ENCODE data around the gene CHP1. TPM values are rescaled to one million over a fixed set of nuclear protein-coding genes. Genes with fewer than 3 reads are reported as not detected.
"Not testable (repeated sequence)": the region's sequence is repeated elsewhere in the genome, so short reads cannot be mapped to it uniquely, and the experiment has no call there.

The CHP1 gene
- total RNA-seq, 1 experiment from 2014 or later, result 67.1 TPM

DNA sequence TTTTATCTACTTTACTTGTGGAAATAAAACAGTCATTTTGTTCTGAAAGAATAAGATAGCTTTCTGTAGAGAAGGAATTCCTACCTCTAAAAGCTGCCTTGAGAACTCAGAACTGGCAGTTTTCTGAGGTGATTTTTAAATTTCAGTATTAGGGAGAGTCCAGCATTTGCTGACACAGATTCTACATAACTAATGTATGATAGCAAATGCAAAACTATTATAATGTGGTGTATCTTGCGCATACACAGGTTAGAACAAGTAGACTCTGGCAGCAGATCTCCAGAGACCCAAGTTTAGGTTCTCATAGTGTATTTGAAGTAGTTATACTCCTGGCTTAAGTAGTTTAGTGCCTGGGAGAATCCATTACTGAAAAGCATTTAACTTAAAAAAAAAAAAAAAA lies 70.5 kb downstream of the CHP1 start:
- Mint-ChIP-seq H3K27me3 (ENCODE audit: unreplicated experiment) (no peaks in the 10 kb centered on the region), H3K9me3 (ENCODE audit: low read depth, unreplicated experiment) (no peaks in the 10 kb centered on the region), H3K27ac (ENCODE audit: unreplicated experiment) (no peak overlapping the region), H3K36me3 (ENCODE audit: insufficient read depth, unreplicated experiment) (no peaks in the 10 kb centered on the region), H3K4me1 (ENCODE audit: low read depth, unreplicated experiment) (no peaks in the 10 kb centered on the region), H3K4me3 (ENCODE audit: low read depth, unreplicated experiment) (no peak overlapping the region)
- CTCF ChIA-PET, result no interaction called here
- DNase-seq, result no peak
- intact Hi-C loops (cut with micrococcal nuclease; ENCODE audit: unreplicated experiment), result no loop called here
- no peak for TF ChIP-seq CTCF (IDR thresholded peaks at IDR 0.05; ENCODE audit: unreplicated experiment)
- no TSS peak for BruUV-seq (replicated peaks)

DNA sequence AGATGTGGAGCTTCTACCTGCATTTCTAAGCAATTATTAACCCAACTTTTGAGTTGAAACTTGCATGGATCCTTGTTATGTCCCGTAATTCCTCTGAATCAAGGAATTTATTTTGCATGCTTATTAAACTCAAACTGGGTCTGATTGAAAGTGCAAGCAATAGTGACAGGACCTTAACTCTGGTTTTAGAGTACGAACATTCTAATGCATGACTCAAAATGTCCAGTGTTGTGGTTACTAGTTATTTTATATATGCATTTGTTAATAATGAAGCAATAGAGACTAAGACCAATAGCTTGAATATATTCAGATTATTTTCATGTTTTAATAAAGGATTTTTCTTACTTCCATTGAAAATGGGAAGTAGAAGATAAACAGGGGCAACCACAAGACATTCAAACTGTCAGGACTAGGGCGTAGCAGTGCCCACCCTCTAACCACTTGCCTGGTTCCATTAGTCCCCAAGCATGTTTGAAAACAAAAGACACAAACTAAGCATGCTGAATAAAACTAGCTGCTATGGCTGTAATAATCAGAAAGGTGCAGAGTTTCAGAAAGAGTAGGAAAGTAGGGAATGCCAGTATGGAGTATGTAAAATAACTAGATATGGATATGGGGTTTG lies 73.2 kb downstream of the CHP1 start:
- DNase-seq, result no peak
- Mint-ChIP-seq H3K9me3 (ENCODE audit: low read depth, unreplicated experiment) (no peaks in the 10 kb centered on the region), H3K27me3 (ENCODE audit: unreplicated experiment) (no peaks in the 10 kb centered on the region), H3K4me1 (ENCODE audit: low read depth, unreplicated experiment) (no peaks in the 10 kb centered on the region), H3K36me3 (ENCODE audit: insufficient read depth, unreplicated experiment) (no peaks in the 10 kb centered on the region), H3K27ac (ENCODE audit: unreplicated experiment) (no peak overlapping the region), H3K4me3 (ENCODE audit: low read depth, unreplicated experiment) (no peak overlapping the region)
- CTCF ChIA-PET, result no interaction called here
- BruUV-seq (replicated peaks), result no TSS peak
- intact Hi-C loops (cut with micrococcal nuclease; ENCODE audit: unreplicated experiment), result no loop called here
- TF ChIP-seq CTCF (IDR thresholded peaks at IDR 0.05; ENCODE audit: unreplicated experiment), result no peak

DNA sequence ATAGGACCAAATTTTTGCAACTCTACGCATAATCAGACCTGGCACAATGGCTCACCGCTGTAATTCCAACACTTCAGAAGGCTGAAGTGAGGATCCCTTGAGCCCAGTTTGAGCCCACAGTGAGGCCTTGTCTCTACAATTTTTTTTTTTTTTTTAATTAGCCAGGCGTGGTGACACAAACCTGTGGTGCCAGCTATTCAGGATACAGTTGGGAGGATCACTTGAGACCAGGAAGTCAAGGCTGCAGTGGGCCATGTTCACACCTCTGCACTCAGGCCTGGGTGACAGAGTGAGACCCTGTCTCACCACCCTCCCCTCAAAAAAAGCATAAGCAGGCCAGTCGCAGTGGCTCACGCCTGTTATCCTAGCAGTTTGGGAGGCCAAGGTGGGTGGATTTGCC lies 76.6 kb downstream of the CHP1 start:
- no peak overlapping the region for H3K27ac Mint-ChIP-seq (ENCODE audit: unreplicated experiment)
- DNase-seq, result no peak
- no TSS peak for BruUV-seq (replicated peaks)
- no peaks in the 10 kb centered on the region for H3K9me3 Mint-ChIP-seq (ENCODE audit: low read depth, unreplicated experiment)
- CTCF ChIA-PET, result no interaction called here
- intact Hi-C loops (cut with micrococcal nuclease; ENCODE audit: unreplicated experiment), result no loop called here
- H3K36me3 Mint-ChIP-seq (ENCODE audit: insufficient read depth, unreplicated experiment), result peaks cover 5% of the 10 kb centered on the region
- no peak for TF ChIP-seq CTCF (IDR thresholded peaks at IDR 0.05; ENCODE audit: unreplicated experiment)
- H3K4me1 Mint-ChIP-seq (ENCODE audit: low read depth, unreplicated experiment), result no peaks in the 10 kb centered on the region
- H3K4me3 Mint-ChIP-seq (ENCODE audit: low read depth, unreplicated experiment), result no peak overlapping the region
- H3K27me3 Mint-ChIP-seq (ENCODE audit: unreplicated experiment), result no peaks in the 10 kb centered on the region

- Mint-ChIP-seq H3K27me3 (ENCODE audit: unreplicated experiment) (no peaks in the 10 kb centered on the region), H3K9me3 (ENCODE audit: low read depth, unreplicated experiment) (no peaks in the 10 kb centered on the region), H3K27ac (ENCODE audit: unreplicated experiment) (no peak overlapping the region), H3K4me3 (ENCODE audit: low read depth, unreplicated experiment) (no peak overlapping the region), H3K36me3 (ENCODE audit: insufficient read depth, unreplicated experiment) (peaks cover 5% of the 10 kb centered on the region), H3K4me1 (ENCODE audit: low read depth, unreplicated experiment) (no peaks in the 10 kb centered on the region)
- intact Hi-C loops (cut with micrococcal nuclease; ENCODE audit: unreplicated experiment), result no loop called here
- CTCF ChIA-PET, result no interaction called here
- TSS peak; percentile 6 for BruUV-seq (replicated peaks)
- TF ChIP-seq CTCF (IDR thresholded peaks at IDR 0.05; ENCODE audit: unreplicated experiment), result no peak
- no peak for DNase-seq
Observed at GRCh38 chr15:41309226-41309905, 78.3 kb downstream of the CHP1 start.

GRCh38 chr15:41320805-41321330 lies 89.8 kb downstream of the CHP1 start:
- H3K27me3 Mint-ChIP-seq (ENCODE audit: unreplicated experiment); intact Hi-C loops (cut with micrococcal nuclease; ENCODE audit: unreplicated experiment); H3K4me1 Mint-ChIP-seq (ENCODE audit: low read depth, unreplicated experiment); CTCF ChIA-PET; H3K36me3 Mint-ChIP-seq (ENCODE audit: insufficient read depth, unreplicated experiment); DNase-seq; H3K9me3 Mint-ChIP-seq (ENCODE audit: low read depth, unreplicated experiment); BruUV-seq (replicated peaks); H3K4me3 Mint-ChIP-seq (ENCODE audit: low read depth, unreplicated experiment); H3K27ac Mint-ChIP-seq (ENCODE audit: unreplicated experiment): not testable (repeated sequence)

All from Calu3 (cell line).